Heart left ventricle (tissue), 16 donors: Measurements from ENCODE around the gene UBE2V1. TPM values are rescaled to one million over a fixed set of nuclear protein-coding genes. Genes with fewer than 3 reads are reported as not detected.
A peak's percentile ranks its signal among the peaks of the same experiment; 100 is the strongest.
"Not testable (repeated sequence)": the region's sequence is repeated elsewhere in the genome, so short reads cannot be mapped to it uniquely, and the experiment has no call there.

Experiments used
- ATAC-seq, 4 donors: fragments of 200-7000 bp; cut with Tn5 transposase; one replicate each; pipeline ENCODE4 v1.9.1; 2020 to 2022; ENCODE audit warnings: moderate library complexity in 4 of 4, mild to moderate bottlenecking in 3 of 4, moderate number of reproducible peaks in 1 of 4
- DNase-seq, 5 donors: peaks; one replicate each; pipeline ENCODE4 v3.0.0-alpha.2; 2020
- H3K27ac ChIP-seq, 12 donors: fragments of 200-600 bp; sonication (generic) in 4 of 12; one replicate each; pipeline versions ENCODE4 v1.5.0 to v1.8.0; 2016 to 2022; ENCODE audit warnings: mild to moderate bottlenecking in 2 of 12
- H3K27me3 ChIP-seq, 9 donors: fragments of 200-600 bp; sonication (generic) in 2 of 9; one replicate each; pipeline versions ENCODE4 v1.5.1 to v1.8.0; 2016 to 2022; ENCODE audit warnings: mild to moderate bottlenecking in 3 of 9
- H3K36me3 ChIP-seq, 9 donors: fragments of 200-600 bp; sonication (generic) in 2 of 9; one replicate each; pipeline versions ENCODE4 v1.5.0 to v1.8.0; 2018 to 2022; ENCODE audit warnings: mild to moderate bottlenecking in 2 of 9
- H3K4me1 ChIP-seq, 12 donors: fragments of 200-600 bp; sonication (generic) in 4 of 12; one replicate each; pipeline versions ENCODE4 v1.5.0 to v1.8.0; 2016 to 2022; ENCODE audit warnings: mild to moderate bottlenecking in 3 of 12
- H3K4me3 ChIP-seq, 12 donors: fragments of 200-600 bp; sonication (generic) in 4 of 12; one replicate each; pipeline versions ENCODE4 v1.5.0 to v1.8.0; 2017 to 2022; ENCODE audit warnings: mild to moderate bottlenecking in 9 of 12, moderate library complexity in 4 of 12
- H3K9me3 ChIP-seq, 12 donors: fragments of 200-600 bp; sonication (generic) in 4 of 12; one replicate each; pipeline versions ENCODE4 v1.5.0 to v1.8.0; 2016 to 2022; ENCODE audit warnings: mild to moderate bottlenecking in 1 of 12
- CTCF ChIP-seq, 12 donors: fragments of 200-600 bp; sonication (generic) in 4 of 12; IDR thresholded peaks; one replicate each; pipeline versions ENCODE4 v1.5.0 to v1.8.0; 2018 to 2022; ENCODE audit warnings: antibody characterized with exemption in 12 of 12, mild to moderate bottlenecking in 5 of 12
- POLR2A ChIP-seq, 2 donors: fragments of 450-650 bp; IDR thresholded peaks; one replicate each; pipeline ENCODE4 v1.6.1; 2017; ENCODE audit warnings: antibody characterized with exemption in 2 of 2, mild to moderate bottlenecking in 2 of 2, moderate library complexity in 2 of 2
- WGBS, 4 donors: extraction: QIAGEN DNeasy Blood & Tissue Kit in 2 of 4; methylation state at CpG; one replicate each; pipeline versions ENCODE4 v1.1.5 to v1.1.7; 2013 to 2018; 5-methylcytosine and 5-hydroxymethylcytosine counted together
- intact Hi-C, 10 donors: fragments of 100-400 bp; cut with DNase I; formaldehyde crosslinking; loops; one replicate each; pipeline versions ENCODE4 v1.11.1 to v1.14.2; 2022
- polyA plus RNA-seq, 2 donors: library from polyadenylated mRNA; stranded (reverse); fragments of 200-250 nt; gene quantifications; one replicate each; pipeline ENCODE4 v1.2.3, GENCODE V29; 2013
- total RNA-seq, 9 donors: library from RNA; depleted of rRNA in 2 of 9; stranded (reverse); fragments of >200 nt in 2 of 9; fragmentation: NEBNext Ultra II Directional in 3 of 9; extraction: Animal tissue kit (Norgen Biotek cat#: 25700) in 3 of 9; gene quantifications; one replicate each; pipeline versions ENCODE4 v1.1.0 to v1.2.4, GENCODE V29; 2016 to 2023
- donor health status: ischemic (EF 13 %, LVEDD 7.1; RV severe dilation, severe dysfunction).
- donor health status: healthy with polysubstance abuse.
- donor health status: DM: no; HTN: yes; CAD: no.
- donor health status: DM: no; HTN: no; CAD: no.
- donor health status: ischemic (EF 25% LVEDD 6.9; RV normal size, moderate dysfunction).
- donor health status: ischemic (EF 25% LVEDD 5.7; RV mildly dilated, moderate dysfunction).
- donor health status: healthy.
- donor health status: DM: yes; HTN: yes; CAD: no.
- donor health status: ischemic (EF 35%, LVEDD 5.7; RV mildly dilated, moderate dysfunction).
- donor health status: nonischemic (EF 11% LVEDD 7.7; RV severe dilation, severe dysfunction).
- donor health status: DM: yes; HTN: yes; CAD: no.
- donor health status: PGD.
- donor health status: ischemic (EF 29% LVEDD 5.4; RV normal size, mild dysfunction).
- donor health status: nonischemic (EF 23%, LVEDD 6.1; RV moderate dilation, normal function).

UBE2V1 gene
- total and polyA plus RNA-seq, 11 donors, result 54.2 to 105 (median 78.5) TPM

- intact Hi-C loops, result no loop called here
- 96 to 99% (median 97%) methylated on average over 8 to 10 of the region's 10 CpGs for WGBS, 4 donors
- DNase-seq (peak in 1 of 5 donors; percentile 31), ATAC-seq (no peak)
- no peaks in the 10 kb centered on the region for H3K27me3 ChIP-seq
- peaks cover 0 to 6% (median 0%) of the 10 kb centered on the region in 12 donors for H3K4me1 ChIP-seq
- no peak for TF ChIP-seq POLR2A (IDR thresholded peaks at IDR 0.05)
- no peak for TF ChIP-seq CTCF (IDR thresholded peaks at IDR 0.05)
- no peak overlapping the region for H3K27ac ChIP-seq
- no peaks in the 10 kb centered on the region for H3K9me3 ChIP-seq
- H3K4me3 ChIP-seq, result no peak overlapping the region
- H3K36me3 ChIP-seq, result no peaks in the 10 kb centered on the region
These were observed 46.7 kb downstream of the UBE2V1 start for GRCh38 chr20:50066161-50066834.

- ATAC-seq, result no peak
- Histone ChIP-seq H3K27me3 (no peaks in the 10 kb centered on the region), H3K4me3 (no peak overlapping the region), H3K4me1 (no peaks in the 10 kb centered on the region), H3K9me3 (no peaks in the 10 kb centered on the region), H3K36me3 (no peaks in the 10 kb centered on the region), H3K27ac (no peak overlapping the region)
- no peak for DNase-seq
- WGBS, 4 donors, result 75 to 92% (median 88%) methylated on average over 2 to 3 of the region's 3 CpGs
- TF ChIP-seq CTCF (IDR thresholded peaks at IDR 0.05), result no peak
- TF ChIP-seq POLR2A (IDR thresholded peaks at IDR 0.05), result no peak
- intact Hi-C loops, result no loop called here
These were observed 47.7 kb downstream of the UBE2V1 start for GRCh38 chr20:50065325-50065615.

- H3K4me3 ChIP-seq, H3K36me3 ChIP-seq, H3K4me1 ChIP-seq, H3K9me3 ChIP-seq, H3K27me3 ChIP-seq, H3K27ac ChIP-seq, intact Hi-C loops, ATAC-seq, DNase-seq: not testable (repeated sequence)
- WGBS, 4 donors, result 87 to 98% (median 95%) methylated on average over 6 of the region's 6 CpGs
These were observed 49.2 kb downstream of the UBE2V1 start for GRCh38 chr20:50063763-50064162.

- TF ChIP-seq CTCF (IDR thresholded peaks at IDR 0.05) (no peak), POLR2A (IDR thresholded peaks at IDR 0.05) (no peak)
- no peak overlapping the region for H3K4me3 ChIP-seq
- no peak for ATAC-seq
- DNase-seq, result no peak
- intact Hi-C loops, result no loop called here
- WGBS, 4 donors, result 71 to 85% (median 81%) methylated on average over 13 of the region's 13 CpGs
- H3K36me3 ChIP-seq, result no peaks in the 10 kb centered on the region
- H3K27me3 ChIP-seq, result no peaks in the 10 kb centered on the region
- H3K9me3 ChIP-seq, result no peaks in the 10 kb centered on the region
- no peak overlapping the region for H3K27ac ChIP-seq
- H3K4me1 ChIP-seq, result peaks cover 0 to 9% (median 0%) of the 10 kb centered on the region in 12 donors
These were observed 50.7 kb downstream of the UBE2V1 start for GRCh38 chr20:50062006-50062838.
